GM18951 (cell line): ENCODE results near the gene SENP3.
A peak's percentile ranks its signal among the peaks of the same experiment; 100 is the strongest.

Experiments
- POLR2A ChIP-seq: IDR thresholded peaks from 4 replicates; pipeline ENCODE4 v1.6.1; 2011; ENCODE audit warnings: mild to moderate bottlenecking; ENCODE audit not compliant: insufficient read length, insufficient read depth; ENCODE audit errors: extremely low read depth
- in situ Hi-C: fragments of 300-500 bp; cut with MboI; formaldehyde crosslinking; loops from one replicate; pipeline ENCODE4 v1.12.0; 2022; ENCODE audit warnings: low sequenced_read_pairs, mixed read lengths, inconsistent platforms; ENCODE audit not compliant: unreplicated experiment

SENP3 gene

GRCh38 chr17:7559320-7560171 is 2.2 kb upstream of the SENP3 start:
- in situ Hi-C loops, result no loop called here
- TF ChIP-seq POLR2A, result no peak

- TF ChIP-seq POLR2A, result peak; percentile 21
- in situ Hi-C loops, result no loop called here
Measured at GRCh38 chr17:7560172-7561027, 1.3 kb upstream of the SENP3 start.

- no peak for TF ChIP-seq POLR2A
- in situ Hi-C loops, result no loop called here
Measured at GRCh38 chr17:7561028-7561575, 617 bp upstream of the SENP3 start.

GRCh38 chr17:7562208-7562605 is 488 bp downstream of the SENP3 start:
- no peak for TF ChIP-seq POLR2A
- in situ Hi-C loops, result no loop called here

GRCh38 chr17:7563115-7563869 is 1.6 kb downstream of the SENP3 start:
- TF ChIP-seq POLR2A, result no peak
- in situ Hi-C loops, result no loop called here

GRCh38 chr17:7569571-7569970 is 7.9 kb downstream of the SENP3 start:
- in situ Hi-C loops, result no loop called here
- TF ChIP-seq POLR2A, result no peak

- in situ Hi-C loops, result no loop called here
Measured at GRCh38 chr17:7570351-7570750, 8.6 kb downstream of the SENP3 start.

GRCh38 chr17:7572338-7572587 is 10.5 kb downstream of the SENP3 start:
- no peak for TF ChIP-seq POLR2A
- in situ Hi-C loops, result no loop called here

More at GRCh38 chr17:7570351-7570750, 8.6 kb downstream of the SENP3 start:
- TF ChIP-seq POLR2A, result no peak

- in situ Hi-C loops, result no loop called here
Measured at GRCh38 chr17:7572588-7573323, 11.0 kb downstream of the SENP3 start.

GRCh38 chr17:7573324-7574080 is 11.8 kb downstream of the SENP3 start:
- peak; percentile 55 for TF ChIP-seq POLR2A
- in situ Hi-C loops, result no loop called here

More at GRCh38 chr17:7572588-7573323, 11.0 kb downstream of the SENP3 start:
- TF ChIP-seq POLR2A, result peak; percentile 99

- in situ Hi-C loops, result no loop called here
Measured at GRCh38 chr17:7574176-7574953, 12.6 kb downstream of the SENP3 start.

GRCh38 chr17:7575481-7575883 is 13.8 kb downstream of the SENP3 start:
- TF ChIP-seq POLR2A, result no peak
- in situ Hi-C loops, result no loop called here

More at GRCh38 chr17:7574176-7574953, 12.6 kb downstream of the SENP3 start:
- no peak for TF ChIP-seq POLR2A
